DND-41 (cell line): ENCODE data around the gene TSPAN3.

Source experiments
- ATAC-seq: fragments of 200-7000 bp; cut with Tn5 transposase; 3 replicates; pipeline ENCODE4 v1.9.1; 2021; ENCODE audit warnings: low read depth; ENCODE audit not compliant: insufficient read depth
- DNase-seq: peaks from one replicate; pipeline ENCODE4 v3.0.0-alpha.2; 2020
- H2AFZ ChIP-seq: 2 replicates; pipeline ENCODE4 v1.6.0; 2012; ENCODE audit warnings: low read depth, low read length
- H3K27ac ChIP-seq: 2 replicates; pipeline ENCODE4 v1.5.1; 2012; ENCODE audit warnings: low read length, inconsistent platforms
- H3K27me3 ChIP-seq: fragments of 200-600 bp; sonication (generic); 2 replicates; pipeline ENCODE4 v1.6.0; 2012; ENCODE audit warnings: low read length, mild to moderate bottlenecking, inconsistent platforms; ENCODE audit not compliant: insufficient read depth, poor library complexity
- H3K36me3 ChIP-seq: 2 replicates; pipeline ENCODE4 v1.5.1; 2012; ENCODE audit warnings: low read length, inconsistent platforms; ENCODE audit not compliant: insufficient read depth
- H3K4me1 ChIP-seq: 2 replicates; pipeline ENCODE4 v1.5.1; 2012; ENCODE audit warnings: mild to moderate bottlenecking, low read length; ENCODE audit not compliant: insufficient read depth
- H3K4me2 ChIP-seq: 2 replicates; pipeline ENCODE4 v1.6.0; 2012; ENCODE audit warnings: mild to moderate bottlenecking, moderate library complexity, low read length, inconsistent platforms; ENCODE audit not compliant: insufficient read depth
- H3K4me3 ChIP-seq, 2 experiments: fragments of 200-600 bp in 1 of 2; shearing (Covaris generic) in 1 of 2; 2 replicates each; pipeline ENCODE4 v1.5.1; 2012 to 2016; ENCODE audit warnings: inconsistent platforms in 2 of 2, low read length in 2 of 2, mild to moderate bottlenecking in 2 of 2, low read depth in 1 of 2, moderate library complexity in 1 of 2
- H3K79me2 ChIP-seq: 2 replicates; pipeline ENCODE4 v1.6.0; 2012; ENCODE audit warnings: low read length, inconsistent platforms; ENCODE audit not compliant: insufficient read depth
- H3K9ac ChIP-seq: 2 replicates; pipeline ENCODE4 v1.6.0; 2012; ENCODE audit warnings: low read depth, mild to moderate bottlenecking, inconsistent platforms, low read length, moderate library complexity
- H3K9me3 ChIP-seq: 2 replicates; pipeline ENCODE4 v1.5.1; 2012; ENCODE audit warnings: low read length, moderate library complexity, mild to moderate bottlenecking, inconsistent platforms; ENCODE audit not compliant: insufficient read depth, severe bottlenecking
- H4K20me1 ChIP-seq: 2 replicates; pipeline ENCODE4 v1.6.0; 2012; ENCODE audit warnings: low read length; ENCODE audit not compliant: insufficient read depth
- CTCF ChIP-seq: IDR thresholded peaks from 2 replicates; pipeline ENCODE4 v1.5.1; 2012; ENCODE audit warnings: borderline replicate concordance, low read length, moderate library complexity, mild to moderate bottlenecking; ENCODE audit not compliant: poor library complexity, severe bottlenecking; ENCODE audit errors: extremely low read depth
- EZH2 ChIP-seq: IDR thresholded peaks from 3 replicates; pipeline ENCODE4 v1.6.1; 2012; ENCODE audit warnings: borderline replicate concordance, low read depth, mild to moderate bottlenecking, moderate library complexity, low read length, inconsistent platforms; ENCODE audit not compliant: severe bottlenecking

TSPAN3 gene

GRCh38 chr15:77033729-77034671 lies 36.9 kb downstream of the TSPAN3 start:
- Histone ChIP-seq H2AFZ (no peak overlapping the region), H3K27me3 (no peaks in the 10 kb centered on the region), H3K36me3 (peaks cover 17% of the 10 kb centered on the region), H3K9me3 (no peaks in the 10 kb centered on the region), H3K79me2 (no peaks in the 10 kb centered on the region), H3K27ac (no peak overlapping the region), H3K4me3 (no peak overlapping the region), H4K20me1 (peaks cover 5% of the 10 kb centered on the region; the same call in 1 of the 2 replicates), H3K4me1 (peaks cover 15% of the 10 kb centered on the region), H3K4me2 (no peak overlapping the region), H3K9ac (no peak overlapping the region)
- DNase-seq (no peak), ATAC-seq (no peak)
- TF ChIP-seq CTCF (no peak), EZH2 (no peak)

GRCh38 chr15:77033417-77033728 lies 37.5 kb downstream of the TSPAN3 start:
- TF ChIP-seq EZH2, result no peak
- no peak for TF ChIP-seq CTCF
- Histone ChIP-seq H4K20me1 (peaks cover 5% of the 10 kb centered on the region; the same call in 1 of the 2 replicates), H3K27ac (no peak overlapping the region), H3K4me3 (no peak overlapping the region), H2AFZ (no peak overlapping the region), H3K4me1 (peaks cover 15% of the 10 kb centered on the region), H3K36me3 (peaks cover 17% of the 10 kb centered on the region), H3K79me2 (no peaks in the 10 kb centered on the region), H3K9ac (no peak overlapping the region), H3K9me3 (no peaks in the 10 kb centered on the region), H3K27me3 (no peaks in the 10 kb centered on the region), H3K4me2 (no peak overlapping the region)
- DNase-seq (no peak), ATAC-seq (no peak)

GRCh38 chr15:77032647-77033416 lies 38.1 kb downstream of the TSPAN3 start:
- no peak for TF ChIP-seq EZH2
- no peak for TF ChIP-seq CTCF
- ATAC-seq (no peak), DNase-seq (no peak)
- Histone ChIP-seq H2AFZ (no peak overlapping the region), H3K36me3 (peaks cover 17% of the 10 kb centered on the region), H3K4me1 (peaks cover 15% of the 10 kb centered on the region), H3K27ac (no peak overlapping the region), H4K20me1 (peaks cover 5% of the 10 kb centered on the region; the same call in 1 of the 2 replicates), H3K79me2 (no peaks in the 10 kb centered on the region), H3K9me3 (no peaks in the 10 kb centered on the region), H3K9ac (no peak overlapping the region), H3K4me3 (no peak overlapping the region), H3K27me3 (no peaks in the 10 kb centered on the region), H3K4me2 (no peak overlapping the region)
